NB4 (cell line): ENCODE measurements around the gene ARRB2.

Experiments
- POLR2A ChIP-seq: IDR thresholded peaks from 2 replicates; pipeline ENCODE4 v1.6.1; 2011; ENCODE audit warnings: mild to moderate bottlenecking; ENCODE audit not compliant: insufficient read length; ENCODE audit errors: extremely low read depth
- TF ChIP-seq, protein P1 (sequence below): IDR thresholded peaks from 2 replicates; pipeline ENCODE4 v1.6.1; 2011; ENCODE audit warnings: low read depth, low read length

DNA sequence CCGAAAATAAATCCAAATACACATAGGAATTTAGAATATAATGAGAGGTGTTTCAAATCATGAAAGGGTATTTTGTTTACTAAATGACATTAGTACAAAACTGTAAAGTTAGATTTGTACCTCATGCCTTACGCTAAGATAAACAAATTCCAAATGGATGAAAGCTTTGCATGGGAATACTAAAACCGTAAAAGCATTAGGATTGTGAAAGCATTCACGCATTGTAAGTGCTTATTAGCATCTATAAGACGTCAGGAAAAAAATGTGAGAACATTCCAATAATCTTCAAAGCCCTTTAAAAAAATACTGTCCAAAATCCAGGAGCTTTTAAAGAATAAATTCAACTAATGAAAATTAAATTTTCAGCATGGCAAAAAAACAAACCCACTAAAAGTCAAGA lies 44.1 kb upstream of the ARRB2 start:
- no peak for TF ChIP-seq POLR2A
- TF ChIP-seq, protein P1, sequence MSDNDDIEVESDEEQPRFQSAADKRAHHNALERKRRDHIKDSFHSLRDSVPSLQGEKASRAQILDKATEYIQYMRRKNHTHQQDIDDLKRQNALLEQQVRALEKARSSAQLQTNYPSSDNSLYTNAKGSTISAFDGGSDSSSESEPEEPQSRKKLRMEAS, result no peak
